Measurements from ENCODE around the gene AP1S3. TPM values are rescaled to one million over a fixed set of nuclear protein-coding genes. Genes with fewer than 3 reads are reported as not detected.
"Not testable (repeated sequence)": the region's sequence is repeated elsewhere in the genome, so short reads cannot be mapped to it uniquely, and the experiment has no call there.

The AP1S3 gene
- total and polyA plus RNA-seq, 7 donors = 0.05 to 0.69 (median 0.10) TPM; not detected in 2

DNA sequence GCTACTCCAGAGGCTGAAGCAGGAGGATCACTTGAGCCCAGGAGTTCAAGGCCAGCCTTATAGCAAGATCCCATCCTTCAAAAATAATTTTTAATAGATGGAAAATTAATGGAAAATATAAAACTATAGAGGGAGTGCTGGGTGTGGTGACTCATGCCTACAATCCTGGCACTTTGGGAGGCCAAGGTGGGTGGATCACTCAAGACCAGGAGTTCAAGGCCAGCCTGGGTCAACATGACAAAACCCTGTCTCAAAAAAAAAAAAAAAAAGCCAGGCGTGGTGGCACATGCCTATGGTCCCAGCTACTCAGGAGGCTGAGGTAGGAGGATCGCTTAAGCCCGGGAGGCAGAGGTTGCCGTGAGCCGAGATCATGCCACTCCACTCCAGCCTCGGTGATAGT lies 48.0 kb downstream of the AP1S3 start:
- H3K36me3 ChIP-seq (ENCODE audit: insufficient read depth in 1 of 2, low read depth in 1 of 2) = no peaks in the 10 kb centered on the region
- DNase-seq (no peak), ATAC-seq (no peak)
- no peaks in the 10 kb centered on the region for H3K27me3 ChIP-seq (ENCODE audit: insufficient read depth in 3 of 3, low read length in 2 of 3)
- H3K4me3 ChIP-seq = no peak overlapping the region
- H3K9me3 ChIP-seq = peaks cover 3% of the 10 kb centered on the region
- intact Hi-C loops (cut with DNase I) = no loop called here
- 96 to 98% (median 98%) methylated on average over 6 of the region's 6 CpGs for WGBS, 3 donors
- no peak overlapping the region for H3K27ac ChIP-seq
- TF ChIP-seq, protein P1, sequence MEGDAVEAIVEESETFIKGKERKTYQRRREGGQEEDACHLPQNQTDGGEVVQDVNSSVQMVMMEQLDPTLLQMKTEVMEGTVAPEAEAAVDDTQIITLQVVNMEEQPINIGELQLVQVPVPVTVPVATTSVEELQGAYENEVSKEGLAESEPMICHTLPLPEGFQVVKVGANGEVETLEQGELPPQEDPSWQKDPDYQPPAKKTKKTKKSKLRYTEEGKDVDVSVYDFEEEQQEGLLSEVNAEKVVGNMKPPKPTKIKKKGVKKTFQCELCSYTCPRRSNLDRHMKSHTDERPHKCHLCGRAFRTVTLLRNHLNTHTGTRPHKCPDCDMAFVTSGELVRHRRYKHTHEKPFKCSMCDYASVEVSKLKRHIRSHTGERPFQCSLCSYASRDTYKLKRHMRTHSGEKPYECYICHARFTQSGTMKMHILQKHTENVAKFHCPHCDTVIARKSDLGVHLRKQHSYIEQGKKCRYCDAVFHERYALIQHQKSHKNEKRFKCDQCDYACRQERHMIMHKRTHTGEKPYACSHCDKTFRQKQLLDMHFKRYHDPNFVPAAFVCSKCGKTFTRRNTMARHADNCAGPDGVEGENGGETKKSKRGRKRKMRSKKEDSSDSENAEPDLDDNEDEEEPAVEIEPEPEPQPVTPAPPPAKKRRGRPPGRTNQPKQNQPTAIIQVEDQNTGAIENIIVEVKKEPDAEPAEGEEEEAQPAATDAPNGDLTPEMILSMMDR (IDR thresholded peaks at IDR 0.05) = no peak
- H3K4me1 ChIP-seq = no peaks in the 10 kb centered on the region

DNA sequence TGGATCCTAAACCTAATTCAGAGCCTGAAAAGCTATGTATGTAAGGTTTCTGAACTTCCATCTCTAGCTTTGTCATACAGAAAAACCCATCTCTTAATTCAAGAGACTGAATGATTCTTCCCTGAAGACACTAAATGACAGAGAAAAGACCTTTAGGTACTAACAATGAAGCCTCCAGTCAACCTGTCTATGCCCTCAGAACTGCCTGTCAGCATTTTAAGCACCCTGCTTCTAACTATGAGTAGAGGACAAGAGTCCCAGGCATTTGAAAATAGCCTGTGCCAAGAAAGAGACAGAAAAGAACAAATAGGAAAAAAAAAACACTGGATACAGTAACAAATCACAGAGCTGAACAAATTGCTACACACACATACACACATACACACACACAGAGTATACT lies 48.6 kb downstream of the AP1S3 start:
- no peak overlapping the region for H3K27ac ChIP-seq
- ATAC-seq (no peak), DNase-seq (no peak)
- peaks cover 3% of the 10 kb centered on the region for H3K9me3 ChIP-seq
- H3K4me3 ChIP-seq = no peak overlapping the region
- intact Hi-C loops (cut with DNase I) = no loop called here
- no peaks in the 10 kb centered on the region for H3K27me3 ChIP-seq (ENCODE audit: insufficient read depth in 3 of 3, low read length in 2 of 3)
- no peaks in the 10 kb centered on the region for H3K4me1 ChIP-seq
- no peaks in the 10 kb centered on the region for H3K36me3 ChIP-seq (ENCODE audit: insufficient read depth in 1 of 2, low read depth in 1 of 2)
- TF ChIP-seq, protein P1 (IDR thresholded peaks at IDR 0.05) = no peak

DNA sequence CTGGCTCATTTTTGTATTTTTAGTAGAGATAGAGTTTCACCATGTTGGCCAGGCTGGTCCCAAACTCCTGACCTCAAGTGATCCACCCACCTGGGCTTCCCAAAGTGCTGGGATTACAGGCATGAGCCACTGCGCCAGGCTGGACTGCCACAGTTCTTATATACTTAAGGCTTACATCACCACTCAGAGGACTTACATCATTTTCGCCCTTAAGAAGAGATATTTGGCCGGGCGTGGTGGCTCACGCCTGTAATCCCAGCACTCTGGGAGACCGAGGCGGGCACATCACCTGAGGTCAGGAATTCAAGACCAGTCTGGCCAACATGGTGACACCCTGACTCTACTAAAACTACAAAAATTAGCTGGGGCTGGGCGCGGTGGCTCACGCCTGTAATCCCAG lies 49.3 kb downstream of the AP1S3 start:
- H3K27ac ChIP-seq; intact Hi-C loops (cut with DNase I); H3K36me3 ChIP-seq (ENCODE audit: insufficient read depth in 1 of 2, low read depth in 1 of 2); H3K4me3 ChIP-seq; ATAC-seq; DNase-seq; H3K27me3 ChIP-seq (ENCODE audit: insufficient read depth in 3 of 3, low read length in 2 of 3); H3K9me3 ChIP-seq; H3K4me1 ChIP-seq: not testable (repeated sequence)
- 97 to 99% (median 97%) methylated on average over 10 of the region's 10 CpGs for WGBS, 3 donors

DNA sequence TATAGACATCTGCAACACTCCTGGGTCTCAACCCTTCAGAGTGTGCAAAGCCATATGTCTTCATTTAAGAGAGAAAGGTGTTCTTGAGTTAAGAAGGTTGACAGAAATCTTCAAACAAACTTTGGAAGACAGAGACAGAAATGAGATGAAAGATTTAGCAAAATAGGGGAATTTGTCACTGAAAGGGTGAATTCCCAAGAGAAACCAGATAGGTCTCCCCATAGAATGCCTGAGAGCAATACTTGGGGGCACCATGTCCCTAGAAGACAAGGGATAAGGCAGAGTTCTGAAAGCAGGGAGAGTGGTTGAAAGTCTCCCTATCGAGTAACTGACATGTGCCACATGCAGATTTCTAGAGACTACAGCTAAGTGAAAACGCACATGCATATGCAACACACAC lies 50.0 kb downstream of the AP1S3 start:
- Histone ChIP-seq H3K9me3 (peaks cover 3% of the 10 kb centered on the region), H3K27ac (no peak overlapping the region), H3K4me3 (no peak overlapping the region), H3K27me3 (ENCODE audit: insufficient read depth in 3 of 3, low read length in 2 of 3) (no peaks in the 10 kb centered on the region), H3K36me3 (ENCODE audit: insufficient read depth in 1 of 2, low read depth in 1 of 2) (no peaks in the 10 kb centered on the region), H3K4me1 (no peaks in the 10 kb centered on the region)
- no peak for DNase-seq
- TF ChIP-seq, protein P1 (IDR thresholded peaks at IDR 0.05) = no peak
- no peak for ATAC-seq
- WGBS, 3 donors = 90 to 98% (median 97%) methylated on average over 2 of the region's 2 CpGs
- intact Hi-C loops (cut with DNase I) = no loop called here

DNA sequence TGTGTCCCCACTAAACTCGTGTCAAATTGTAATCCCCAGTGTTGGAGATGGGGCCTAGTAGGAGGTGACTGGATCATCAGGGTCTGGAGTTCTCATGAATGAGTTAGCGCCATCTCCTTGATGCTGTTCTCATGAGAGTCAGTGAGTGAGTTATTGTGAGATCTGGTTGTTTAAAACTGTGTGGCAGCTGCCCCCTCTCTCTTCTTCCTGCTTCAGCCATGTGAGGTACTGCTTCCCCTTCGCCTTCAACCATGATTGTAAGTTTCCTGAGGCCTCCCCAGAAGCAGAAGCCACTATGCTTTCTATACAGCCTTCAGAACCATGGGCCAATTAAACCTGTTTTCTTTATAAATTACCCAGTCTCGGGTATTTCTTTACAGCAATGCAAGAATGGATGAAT lies 50.4 kb downstream of the AP1S3 start:
- TF ChIP-seq, protein P1 (IDR thresholded peaks at IDR 0.05) = no peak
- Histone ChIP-seq H3K36me3 (ENCODE audit: insufficient read depth in 1 of 2, low read depth in 1 of 2) (no peaks in the 10 kb centered on the region), H3K27ac (no peak overlapping the region), H3K4me1 (no peaks in the 10 kb centered on the region), H3K4me3 (no peak overlapping the region), H3K9me3 (no peaks in the 10 kb centered on the region), H3K27me3 (ENCODE audit: insufficient read depth in 3 of 3, low read length in 2 of 3) (no peaks in the 10 kb centered on the region)
- DNase-seq (no peak), ATAC-seq (no peak)
- intact Hi-C loops (cut with DNase I) = no loop called here
- WGBS, 3 donors = 87 to 90% (median 90%) methylated on average over 4 of the region's 4 CpGs

Data from psoas muscle (tissue), 8 donors.